ENCODE measurements around the gene HGFAC. TPM values are rescaled to one million over a fixed set of nuclear protein-coding genes. Genes with fewer than 3 reads are reported as not detected.

Gene HGFAC
- total and polyA plus RNA-seq, 4 donors: 0.24 to 2.6 (median 0.37) TPM

GRCh38 chr4:3447431-3448395 lies 5.9 kb downstream of the HGFAC start:
- Histone ChIP-seq H3K27me3 (ENCODE audit: control insufficient read depth in 3 of 3, insufficient read depth in 3 of 3, low read length in 2 of 3) (no peaks in the 10 kb centered on the region), H3K4me1 (ENCODE audit: control insufficient read depth in 5 of 5, insufficient read depth in 5 of 5, low read length in 5 of 5) (no peaks in the 10 kb centered on the region), H3K27ac (ENCODE audit: low read depth in 1 of 2, low read length in 1 of 2) (no peak overlapping the region), H3K4me3 (no peak overlapping the region), H3K36me3 (ENCODE audit: control insufficient read depth in 4 of 4, insufficient read depth in 4 of 4, low read length in 4 of 4) (no peaks in the 10 kb centered on the region), H3K9ac (ENCODE audit: insufficient read depth in 1 of 2, low read length in 2 of 2) (no peak overlapping the region), H3K9me3 (ENCODE audit: control insufficient read depth in 4 of 4, insufficient read depth in 3 of 4, low read length in 3 of 4) (no peaks in the 10 kb centered on the region)
- no peak for ATAC-seq (ENCODE audit: insufficient read depth, low FRiP score)
- WGBS, 2 donors: 94% methylated on average over 48 to 53 of the region's 53 CpGs
- TF ChIP-seq CTCF (IDR thresholded peaks at IDR 0.05; ENCODE audit: control extremely low read depth, extremely low read depth): no peak
- DNase-seq: no peak

- WGBS, 2 donors: 94 to 99% methylated on average over 21 of the region's 21 CpGs
- H3K27me3 ChIP-seq (ENCODE audit: control insufficient read depth in 3 of 3, insufficient read depth in 3 of 3, low read length in 2 of 3): no peaks in the 10 kb centered on the region
- TF ChIP-seq CTCF (IDR thresholded peaks at IDR 0.05; ENCODE audit: control extremely low read depth, extremely low read depth): no peak
- H3K4me1 ChIP-seq (ENCODE audit: control insufficient read depth in 5 of 5, insufficient read depth in 5 of 5, low read length in 5 of 5): no peaks in the 10 kb centered on the region
- ATAC-seq (ENCODE audit: insufficient read depth, low FRiP score) (no peak), DNase-seq (no peak)
- no peak overlapping the region for H3K27ac ChIP-seq (ENCODE audit: low read depth in 1 of 2, low read length in 1 of 2)
- no peaks in the 10 kb centered on the region for H3K9me3 ChIP-seq (ENCODE audit: control insufficient read depth in 4 of 4, insufficient read depth in 3 of 4, low read length in 3 of 4)
- H3K36me3 ChIP-seq (ENCODE audit: control insufficient read depth in 4 of 4, insufficient read depth in 4 of 4, low read length in 4 of 4): no peaks in the 10 kb centered on the region
- H3K9ac ChIP-seq (ENCODE audit: insufficient read depth in 1 of 2, low read length in 2 of 2): no peak overlapping the region
- H3K4me3 ChIP-seq: no peak overlapping the region
Observed at GRCh38 chr4:3449047-3449573, 7.3 kb downstream of the HGFAC start.

GRCh38 chr4:3449574-3450534 lies 8.1 kb downstream of the HGFAC start:
- peaks cover 0 to under 1% (median 0%) of the 10 kb centered on the region in 4 donors for H3K9me3 ChIP-seq (ENCODE audit: control insufficient read depth in 4 of 4, insufficient read depth in 3 of 4, low read length in 3 of 4)
- no peaks in the 10 kb centered on the region for H3K27me3 ChIP-seq (ENCODE audit: control insufficient read depth in 3 of 3, insufficient read depth in 3 of 3, low read length in 2 of 3)
- H3K9ac ChIP-seq (ENCODE audit: insufficient read depth in 1 of 2, low read length in 2 of 2): no peak overlapping the region
- TF ChIP-seq CTCF (IDR thresholded peaks at IDR 0.05; ENCODE audit: control extremely low read depth, extremely low read depth): no peak
- WGBS, 2 donors: 75 to 79% methylated on average over 33 to 35 of the region's 35 CpGs
- H3K4me3 ChIP-seq: no peak overlapping the region
- DNase-seq (no peak), ATAC-seq (ENCODE audit: insufficient read depth, low FRiP score) (no peak)
- H3K27ac ChIP-seq (ENCODE audit: low read depth in 1 of 2, low read length in 1 of 2): no peak overlapping the region
- no peaks in the 10 kb centered on the region for H3K4me1 ChIP-seq (ENCODE audit: control insufficient read depth in 5 of 5, insufficient read depth in 5 of 5, low read length in 5 of 5)
- no peaks in the 10 kb centered on the region for H3K36me3 ChIP-seq (ENCODE audit: control insufficient read depth in 4 of 4, insufficient read depth in 4 of 4, low read length in 4 of 4)

Data from lung (tissue), 12 donors.